Smooth muscle cell of the brain vasculature (primary cell): Measurements from ENCODE around the gene SPRY4.
"Not testable (repeated sequence)": the region's sequence is repeated elsewhere in the genome, so short reads cannot be mapped to it uniquely, and the experiment has no call there.

Experiments
- DNase-seq: peaks from one replicate; pipeline ENCODE4 v3.0.0-alpha.2; 2012; ENCODE audit warnings: low read depth, low spot score

Gene SPRY4

GRCh38 chr5:142315096-142315900 lies 9.5 kb downstream of the SPRY4 start:
- no peak for DNase-seq

GRCh38 chr5:142314606-142315005 lies 10.2 kb downstream of the SPRY4 start:
- DNase-seq = no peak

GRCh38 chr5:142314109-142314508 lies 10.7 kb downstream of the SPRY4 start:
- DNase-seq = no peak

DNA sequence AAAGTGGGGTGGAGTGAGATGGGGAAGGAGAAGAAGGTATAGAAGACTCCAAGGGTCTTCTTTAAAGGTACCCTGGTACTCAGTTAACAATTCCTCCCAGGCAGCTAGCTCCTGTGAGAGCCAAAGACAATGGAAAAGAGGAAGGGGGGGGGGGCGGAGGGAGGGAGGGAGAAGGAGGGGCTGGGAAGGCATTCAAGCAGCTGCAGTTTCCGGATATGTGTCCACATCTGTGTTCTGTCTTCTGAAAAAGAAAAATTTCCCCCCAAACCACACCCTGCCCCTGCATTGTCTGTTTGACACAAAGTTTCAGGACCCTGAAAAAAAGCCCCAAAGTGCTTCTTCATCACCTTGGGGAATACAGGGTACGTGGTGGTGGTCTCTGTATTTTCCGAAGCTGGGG lies 11.1 kb downstream of the SPRY4 start:
- DNase-seq = no peak

DNA sequence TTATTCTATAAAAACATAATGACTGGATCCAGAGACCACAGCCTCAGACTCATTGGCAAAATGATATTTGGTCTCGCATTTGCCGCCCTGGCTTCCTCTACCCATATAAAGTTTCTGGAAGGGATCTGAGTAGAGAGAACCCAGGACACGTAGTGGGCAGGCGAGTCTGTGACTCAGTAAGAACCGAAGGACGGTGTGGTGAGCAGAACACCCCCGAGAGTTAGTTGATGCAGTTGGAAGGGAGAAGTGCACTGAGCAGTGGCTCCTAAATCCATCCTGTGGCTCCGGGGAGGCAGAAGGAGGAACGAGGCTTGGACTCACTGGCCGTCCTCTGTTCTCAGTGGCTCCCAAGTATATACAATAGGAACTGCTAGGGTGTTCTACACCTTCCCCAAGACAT lies 11.5 kb downstream of the SPRY4 start:
- DNase-seq = no peak

DNA sequence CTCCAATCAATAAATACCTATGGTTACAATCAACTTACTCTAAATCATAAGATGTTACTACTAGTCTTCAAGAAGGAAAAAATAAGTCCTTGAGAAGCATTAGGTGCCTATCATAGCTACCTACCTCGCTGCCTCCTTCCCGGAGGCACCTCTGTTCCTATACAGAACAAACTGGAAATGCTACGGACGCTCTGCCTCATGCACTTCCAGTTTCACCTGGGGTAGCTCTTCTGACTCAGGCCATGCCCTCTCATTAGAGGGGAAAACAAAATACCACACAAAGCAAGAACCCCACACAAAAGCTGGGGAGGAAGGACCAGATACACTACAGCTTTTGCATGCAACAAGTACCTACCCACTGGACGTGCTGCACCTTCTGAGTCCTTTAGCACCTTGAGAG lies 12.4 kb downstream of the SPRY4 start:
- no peak for DNase-seq

- no peak for DNase-seq
Measured at GRCh38 chr5:142311725-142312124, 13.1 kb downstream of the SPRY4 start.

DNA sequence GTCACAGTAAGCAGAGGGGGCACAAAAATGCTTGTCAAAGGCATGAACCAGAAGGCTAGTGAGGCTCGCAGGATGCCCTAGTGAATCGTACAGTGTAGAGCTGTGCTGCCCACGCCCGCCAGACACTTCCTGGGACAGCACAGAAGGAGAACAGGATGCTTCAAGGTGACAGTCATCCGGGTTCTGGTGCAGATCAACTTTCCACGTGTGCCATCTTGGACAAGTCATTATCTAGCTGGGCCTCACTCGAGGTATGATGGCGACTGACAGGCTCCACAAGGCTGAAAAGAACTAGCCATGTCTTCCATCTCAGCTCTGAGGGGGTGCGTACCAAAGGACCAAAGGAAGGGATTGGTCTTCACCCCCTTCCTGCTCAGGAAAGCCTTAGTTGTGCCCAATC lies 14.0 kb downstream of the SPRY4 start:
- DNase-seq = no peak

DNA sequence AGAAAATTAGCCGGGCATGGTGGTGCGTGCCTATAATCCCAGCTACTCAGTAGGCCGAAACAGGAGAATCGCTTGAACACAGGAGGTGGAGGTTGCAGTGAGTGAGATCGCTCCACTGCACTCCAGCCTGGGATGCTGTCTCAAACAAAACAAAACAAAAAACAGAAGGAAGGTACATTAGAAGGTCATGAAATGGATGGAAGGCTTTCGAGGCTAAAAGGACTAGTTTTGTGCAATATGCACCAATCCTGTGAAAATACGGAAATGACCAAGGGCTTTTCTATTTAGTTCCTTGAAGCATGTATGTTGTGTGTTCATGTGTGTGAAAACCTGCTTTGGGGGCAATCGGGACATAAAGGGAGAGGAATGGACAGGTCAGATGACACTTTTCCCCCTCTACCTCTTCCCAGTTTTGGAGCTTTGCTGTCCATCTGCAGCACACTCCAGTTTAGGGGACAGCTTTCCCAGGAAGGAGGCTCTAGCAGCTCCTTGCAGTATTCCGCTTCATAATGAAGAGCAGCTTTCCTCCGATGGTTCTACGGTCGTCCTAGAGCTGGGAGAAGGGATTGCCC lies 15.0 kb downstream of the SPRY4 start:
- DNase-seq = no peak

DNA sequence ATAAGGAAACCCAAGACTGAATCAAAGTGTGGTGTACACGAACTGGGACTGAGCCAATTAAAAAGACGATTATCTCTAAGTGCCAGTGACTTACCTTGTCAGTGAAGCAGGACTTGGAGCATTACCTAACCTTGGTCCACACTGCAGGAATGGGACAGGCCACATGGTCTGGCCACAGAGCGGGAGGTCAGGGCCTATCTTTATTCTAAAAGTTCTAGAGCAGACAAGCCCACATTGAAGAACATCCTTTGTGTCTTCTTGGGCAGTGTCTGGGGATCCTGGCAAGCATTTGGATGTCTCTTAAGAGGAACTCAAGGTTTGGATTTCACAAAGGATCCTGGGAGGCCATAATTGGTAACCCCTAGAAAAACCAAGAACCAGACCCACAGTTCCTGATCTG lies 16.5 kb downstream of the SPRY4 start:
- DNase-seq = no peak

DNA sequence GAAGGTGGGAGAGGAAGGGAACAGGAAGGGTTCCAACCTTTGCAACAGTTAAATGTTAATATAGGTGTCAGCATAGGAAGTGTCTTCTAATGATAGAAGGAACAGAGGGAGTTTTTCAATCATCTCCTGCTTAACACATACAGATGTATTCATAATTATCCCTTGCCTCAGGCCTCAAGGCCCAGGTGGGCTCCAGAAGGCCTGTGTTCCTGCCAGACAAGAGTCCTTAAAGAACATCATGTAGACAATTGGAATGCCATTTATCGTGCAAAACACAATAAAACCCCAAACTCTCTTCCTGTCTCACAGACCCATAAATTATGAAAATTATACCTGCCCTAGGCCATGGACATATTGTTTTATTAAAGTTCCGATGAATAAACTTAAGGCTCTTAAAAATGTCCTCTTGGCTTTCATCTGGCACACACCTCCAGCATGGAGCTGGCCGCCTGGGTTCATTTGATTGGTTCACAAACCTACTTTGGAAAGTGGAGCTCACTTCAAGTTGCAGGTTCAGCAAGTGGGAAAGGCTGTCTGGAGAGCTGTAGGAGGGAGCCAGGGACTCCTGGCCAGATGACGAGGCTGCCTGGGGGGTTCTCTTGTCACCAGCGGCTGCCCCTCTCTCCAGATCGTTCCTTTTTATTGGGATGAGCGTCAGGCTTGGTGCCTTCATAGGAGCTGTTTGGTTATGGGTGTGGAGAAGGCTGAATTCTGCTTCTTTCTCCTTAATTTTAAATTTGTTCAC lies 17.5 kb downstream of the SPRY4 start:
- DNase-seq = no peak

- DNase-seq = no peak
Measured at GRCh38 chr5:142306077-142306502, 18.7 kb downstream of the SPRY4 start.

- DNase-seq = no peak
Measured at GRCh38 chr5:142305211-142305610, 19.6 kb downstream of the SPRY4 start.

GRCh38 chr5:142304013-142304701 lies 20.7 kb downstream of the SPRY4 start:
- DNase-seq = no peak

- DNase-seq = no peak
Measured at GRCh38 chr5:142303565-142303964, 21.3 kb downstream of the SPRY4 start.

- no peak for DNase-seq
Measured at GRCh38 chr5:142301540-142301939, 23.3 kb downstream of the SPRY4 start.

- no peak for DNase-seq
Measured at GRCh38 chr5:142300677-142301076, 24.1 kb downstream of the SPRY4 start.

GRCh38 chr5:142298789-142299188 lies 26.0 kb downstream of the SPRY4 start:
- DNase-seq = no peak

DNA sequence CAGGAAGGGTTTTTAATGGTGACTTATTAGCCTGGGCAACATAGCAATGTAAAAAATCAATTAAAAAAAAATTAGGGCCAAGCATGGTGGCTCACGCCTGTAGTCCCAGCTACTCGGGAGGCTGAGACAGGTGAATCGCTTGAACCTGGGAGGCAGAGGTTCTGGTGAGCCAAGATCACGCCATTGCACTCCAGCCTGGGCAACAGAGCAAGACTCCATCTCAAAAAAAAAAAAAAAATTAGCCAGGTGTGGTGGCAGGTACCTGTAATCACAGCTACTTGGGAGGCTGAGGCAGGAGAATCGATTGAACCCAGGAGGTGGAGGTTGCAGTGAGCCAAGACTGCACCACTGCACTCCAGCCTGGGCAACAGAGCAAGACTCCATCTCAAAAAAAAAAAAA lies 27.0 kb downstream of the SPRY4 start:
- not testable (repeated sequence) for DNase-seq

- no peak for DNase-seq
Measured at GRCh38 chr5:142296914-142297417, 27.9 kb downstream of the SPRY4 start.

GRCh38 chr5:142295960-142296860 lies 28.6 kb downstream of the SPRY4 start:
- no peak for DNase-seq
